Esophagus squamous epithelium (tissue), 5 donors: ENCODE results near the gene PTPN18. TPM values are rescaled to one million over a fixed set of nuclear protein-coding genes. Genes with fewer than 3 reads are reported as not detected.

Source experiments
- DNase-seq: peaks from one replicate; lab custom pipeline; 2025; lab: John Stamatoyannopoulos, UW
- H3K27ac ChIP-seq, 4 donors: fragments of 200-600 bp; sonication (generic); one replicate each; pipeline ENCODE4 v1.5.1; 2016 to 2019; ENCODE audit warnings: mild to moderate bottlenecking in 1 of 4
- H3K27me3 ChIP-seq, 4 donors: fragments of 200-600 bp; sonication (generic); 1 replicate in 3 of 4; 2 replicates in 1 of 4; pipeline versions ENCODE4 v1.5.1 to v1.6.0; 2017 to 2021; ENCODE audit warnings: antibody characterized with exemption in 1 of 4
- H3K36me3 ChIP-seq, 3 donors: fragments of 200-600 bp; sonication (generic); one replicate each; pipeline ENCODE4 v1.5.1; 2016 to 2019
- H3K4me1 ChIP-seq, 3 donors: fragments of 200-600 bp; sonication (generic); one replicate each; pipeline ENCODE4 v1.5.1; 2017 to 2019
- H3K4me3 ChIP-seq, 4 donors: fragments of 200-600 bp; sonication (generic); 1 replicate in 3 of 4; 2 replicates in 1 of 4; pipeline ENCODE4 v1.5.1; 2016 to 2019; ENCODE audit warnings: mild to moderate bottlenecking in 2 of 4, moderate library complexity in 1 of 4
- H3K9me3 ChIP-seq, 3 donors: fragments of 200-600 bp; sonication (generic); one replicate each; pipeline ENCODE4 v1.5.1; 2016 to 2019
- POLR2A ChIP-seq, 4 donors: fragments of 450-650 bp; IDR thresholded peaks; one replicate each; pipeline ENCODE4 v1.6.1; 2017; ENCODE audit warnings: antibody characterized with exemption in 4 of 4, mild to moderate bottlenecking in 4 of 4, moderate library complexity in 3 of 4
- WGBS, 2 donors: methylation state at CpG; one replicate each; pipeline ENCODE4 v1.1.5; 2018; 5-methylcytosine and 5-hydroxymethylcytosine counted together
- intact Hi-C: fragments of 100-400 bp; cut with DNase I; formaldehyde crosslinking; loops from one replicate; pipeline ENCODE4 v1.15.0; 2022
- total RNA-seq, 4 donors: library from RNA; depleted of rRNA; stranded (reverse); fragments of >200 nt; gene quantifications; one replicate each; pipeline ENCODE4 v1.1.0, GENCODE V29; 2016
- TF ChIP-seq, protein P1 (sequence below), 6 experiments: fragments of 450-650 bp in 4 of 6; fragments of 200-600 bp in 2 of 6; sonication (generic) in 2 of 6; IDR thresholded peaks; one replicate each; pipeline ENCODE4 v1.5.1; 2016 to 2019; ENCODE audit warnings: antibody characterized with exemption in 6 of 6, mild to moderate bottlenecking in 4 of 6, moderate library complexity in 4 of 6
- donor health status: DM: yes; HTN: yes; CAD: no.

The PTPN18 gene
- total RNA-seq, 4 donors from 2014 or later: 26.8 to 43.6 (median 35.5) TPM

DNA sequence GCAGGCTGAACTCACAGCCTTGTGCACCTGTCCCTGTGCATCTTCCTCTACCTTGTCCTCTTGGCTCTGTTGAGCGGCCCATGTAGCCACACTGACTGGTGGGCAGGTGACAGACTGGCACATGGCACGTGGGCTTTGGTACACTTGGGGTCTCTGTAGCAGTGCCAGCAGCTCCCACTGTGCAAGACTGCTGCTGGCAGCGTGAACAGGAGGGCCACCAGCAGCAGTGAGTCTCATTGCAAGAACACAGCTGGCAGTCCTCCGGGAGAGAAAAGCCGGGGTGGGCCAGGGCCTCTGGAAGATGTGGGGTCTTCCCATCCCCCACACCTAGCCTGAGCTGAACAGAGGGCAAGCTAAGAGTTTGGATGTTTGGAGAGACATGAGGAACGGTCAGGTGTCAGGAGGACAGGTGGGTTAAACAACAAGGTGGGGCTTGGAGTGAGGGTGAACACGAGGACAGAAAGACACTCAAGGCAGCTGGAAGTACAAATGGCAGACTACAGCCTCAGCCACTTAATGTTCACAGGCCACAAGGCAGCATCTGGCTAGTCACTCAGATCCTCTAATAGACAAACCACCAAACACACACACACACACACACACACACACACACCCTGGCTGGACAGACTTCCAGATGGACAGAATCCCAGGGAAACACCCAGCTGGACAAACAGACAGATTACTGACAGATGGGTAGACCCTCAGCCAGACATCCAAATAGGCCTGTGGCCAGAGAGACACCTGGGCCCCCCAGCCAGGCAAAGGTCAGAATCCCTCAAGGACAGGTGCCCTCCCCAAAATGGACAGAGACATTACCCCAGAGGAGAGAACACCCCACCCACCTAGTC, 2.3 kb upstream of the PTPN18 start:
- H3K27ac ChIP-seq: no peak overlapping the region
- WGBS, 2 donors: 77 to 84% methylated on average over 4 to 5 of the region's 7 CpGs
- intact Hi-C loops: no loop called here
- H3K4me3 ChIP-seq: no peak overlapping the region
- no peak for TF ChIP-seq POLR2A (IDR thresholded peaks at IDR 0.05)
- TF ChIP-seq, protein P1, sequence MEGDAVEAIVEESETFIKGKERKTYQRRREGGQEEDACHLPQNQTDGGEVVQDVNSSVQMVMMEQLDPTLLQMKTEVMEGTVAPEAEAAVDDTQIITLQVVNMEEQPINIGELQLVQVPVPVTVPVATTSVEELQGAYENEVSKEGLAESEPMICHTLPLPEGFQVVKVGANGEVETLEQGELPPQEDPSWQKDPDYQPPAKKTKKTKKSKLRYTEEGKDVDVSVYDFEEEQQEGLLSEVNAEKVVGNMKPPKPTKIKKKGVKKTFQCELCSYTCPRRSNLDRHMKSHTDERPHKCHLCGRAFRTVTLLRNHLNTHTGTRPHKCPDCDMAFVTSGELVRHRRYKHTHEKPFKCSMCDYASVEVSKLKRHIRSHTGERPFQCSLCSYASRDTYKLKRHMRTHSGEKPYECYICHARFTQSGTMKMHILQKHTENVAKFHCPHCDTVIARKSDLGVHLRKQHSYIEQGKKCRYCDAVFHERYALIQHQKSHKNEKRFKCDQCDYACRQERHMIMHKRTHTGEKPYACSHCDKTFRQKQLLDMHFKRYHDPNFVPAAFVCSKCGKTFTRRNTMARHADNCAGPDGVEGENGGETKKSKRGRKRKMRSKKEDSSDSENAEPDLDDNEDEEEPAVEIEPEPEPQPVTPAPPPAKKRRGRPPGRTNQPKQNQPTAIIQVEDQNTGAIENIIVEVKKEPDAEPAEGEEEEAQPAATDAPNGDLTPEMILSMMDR (IDR thresholded peaks at IDR 0.05): no peak
- H3K27me3 ChIP-seq: no peaks in the 10 kb centered on the region
- peaks cover 12 to 28% (median 14%) of the 10 kb centered on the region in 3 donors for H3K4me1 ChIP-seq
- DNase-seq: no peak
- H3K9me3 ChIP-seq: no peaks in the 10 kb centered on the region
- H3K36me3 ChIP-seq: peaks cover 0 to 8% (median 0%) of the 10 kb centered on the region in 3 donors

DNA sequence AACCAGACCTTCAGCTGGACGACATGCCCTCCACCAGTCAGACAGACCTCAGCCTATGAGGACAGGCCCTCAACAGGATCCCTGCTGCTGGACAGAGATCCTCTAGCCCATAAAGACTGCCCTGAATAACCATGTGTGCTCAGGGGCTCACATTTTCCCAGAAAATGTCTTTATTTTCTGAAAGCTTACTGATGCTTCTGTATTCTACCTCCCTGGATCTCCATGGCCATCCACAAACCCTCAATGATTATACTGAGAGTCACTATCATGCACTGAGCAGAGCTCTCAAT, 1.8 kb upstream of the PTPN18 start:
- Histone ChIP-seq H3K27ac (no peak overlapping the region), H3K4me3 (no peak overlapping the region), H3K9me3 (no peaks in the 10 kb centered on the region), H3K36me3 (peaks cover 0 to 2% (median 0%) of the 10 kb centered on the region in 3 donors), H3K27me3 (no peaks in the 10 kb centered on the region), H3K4me1 (peaks cover 12 to 28% (median 14%) of the 10 kb centered on the region in 3 donors)
- intact Hi-C loops: no loop called here
- no peak for TF ChIP-seq POLR2A (IDR thresholded peaks at IDR 0.05)
- TF ChIP-seq, protein P1 (IDR thresholded peaks at IDR 0.05): no peak
- no peak for DNase-seq
- 33 to 80% methylated on average over 1 of the region's 1 CpG for WGBS, 2 donors

DNA sequence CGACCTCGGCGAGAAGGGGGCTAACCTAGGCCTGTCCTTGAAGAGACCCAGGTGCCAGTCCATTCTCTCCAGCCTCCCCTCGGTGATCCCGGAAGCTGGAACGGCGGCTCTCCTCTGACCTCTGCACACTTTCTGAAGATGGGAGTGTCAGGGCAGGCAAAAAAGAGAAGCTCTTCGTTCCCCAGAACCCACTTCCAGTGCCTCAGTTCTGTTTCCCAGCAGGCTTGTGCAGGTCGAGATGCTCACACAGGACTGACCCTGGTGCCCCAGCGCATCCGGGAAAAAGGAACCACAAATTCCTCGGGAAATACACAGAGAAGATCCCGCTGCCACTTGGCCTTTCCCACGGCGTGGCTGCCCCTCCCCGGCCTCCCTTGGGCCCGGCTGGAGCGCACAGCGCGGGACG, 681 bp upstream of the PTPN18 start:
- Histone ChIP-seq H3K4me1 (peaks cover 12 to 28% (median 14%) of the 10 kb centered on the region in 3 donors), H3K9me3 (no peaks in the 10 kb centered on the region), H3K4me3 (peak overlapping the region; percentile 70 to 95 (median 82)), H3K36me3 (no peaks in the 10 kb centered on the region), H3K27me3 (no peaks in the 10 kb centered on the region), H3K27ac (peak overlapping the region; percentile 70 to 90 (median 84))
- intact Hi-C loops: no loop called here
- 52 to 55% methylated on average over 4 to 8 of the region's 21 CpGs for WGBS, 2 donors
- no peak for TF ChIP-seq POLR2A (IDR thresholded peaks at IDR 0.05)
- TF ChIP-seq, protein P1 (IDR thresholded peaks at IDR 0.05): no peak
- no peak for DNase-seq

DNA sequence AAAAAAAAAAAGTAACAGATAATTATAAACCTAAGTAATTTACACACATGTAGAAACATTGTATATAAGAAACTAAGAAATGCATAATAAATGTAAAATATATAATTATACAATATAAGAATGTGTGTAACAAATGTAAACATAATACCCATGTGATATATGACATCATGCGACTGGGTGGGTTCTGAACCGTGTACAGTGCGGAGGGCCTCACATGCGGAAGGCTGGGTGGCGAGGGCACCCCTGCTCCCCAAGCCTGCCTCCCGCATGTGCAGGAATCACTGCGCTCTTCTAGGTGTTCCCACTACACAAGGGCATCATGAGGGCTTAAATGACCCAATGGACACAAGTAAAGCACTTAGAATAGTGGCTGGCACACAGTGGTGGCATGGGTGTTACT, 2.0 kb downstream of the PTPN18 start:
- intact Hi-C loops: no loop called here
- Histone ChIP-seq H3K4me1 (peaks cover 7 to 28% (median 14%) of the 10 kb centered on the region in 3 donors), H3K9me3 (no peaks in the 10 kb centered on the region), H3K36me3 (no peaks in the 10 kb centered on the region), H3K27ac (no peak overlapping the region), H3K27me3 (no peaks in the 10 kb centered on the region), H3K4me3 (no peak overlapping the region)
- WGBS, 2 donors: 92% methylated on average over 7 of the region's 7 CpGs
- TF ChIP-seq POLR2A (IDR thresholded peaks at IDR 0.05): no peak
- TF ChIP-seq, protein P1 (IDR thresholded peaks at IDR 0.05): no peak
- DNase-seq: no peak
